ENCODE results near the gene LPCAT2.

- TF ChIP-seq POLR2A (IDR thresholded peaks at IDR 0.05; ENCODE audit: low read depth, low read length) (no peak), EZH2 (IDR thresholded peaks at IDR 0.05; ENCODE audit: borderline replicate concordance, low read depth, low read length, severe bottlenecking) (no peak), GATA2 (IDR thresholded peaks at IDR 0.05; ENCODE audit: insufficient read depth, insufficient read length, low read depth, low read length) (no peak), POLR2AphosphoS5 (IDR thresholded peaks at IDR 0.05; ENCODE audit: insufficient read depth, low read depth, low read length) (no peak), FOS (IDR thresholded peaks at IDR 0.05; ENCODE audit: borderline replicate concordance, insufficient read depth, low read length) (no peak), JUN (IDR thresholded peaks at IDR 0.05; ENCODE audit: borderline replicate concordance, insufficient read depth, insufficient read length, low read depth) (no peak), MYC (IDR thresholded peaks at IDR 0.05; ENCODE audit: low read depth, low read length) (no peak)
- TF ChIP-seq, protein P1, sequence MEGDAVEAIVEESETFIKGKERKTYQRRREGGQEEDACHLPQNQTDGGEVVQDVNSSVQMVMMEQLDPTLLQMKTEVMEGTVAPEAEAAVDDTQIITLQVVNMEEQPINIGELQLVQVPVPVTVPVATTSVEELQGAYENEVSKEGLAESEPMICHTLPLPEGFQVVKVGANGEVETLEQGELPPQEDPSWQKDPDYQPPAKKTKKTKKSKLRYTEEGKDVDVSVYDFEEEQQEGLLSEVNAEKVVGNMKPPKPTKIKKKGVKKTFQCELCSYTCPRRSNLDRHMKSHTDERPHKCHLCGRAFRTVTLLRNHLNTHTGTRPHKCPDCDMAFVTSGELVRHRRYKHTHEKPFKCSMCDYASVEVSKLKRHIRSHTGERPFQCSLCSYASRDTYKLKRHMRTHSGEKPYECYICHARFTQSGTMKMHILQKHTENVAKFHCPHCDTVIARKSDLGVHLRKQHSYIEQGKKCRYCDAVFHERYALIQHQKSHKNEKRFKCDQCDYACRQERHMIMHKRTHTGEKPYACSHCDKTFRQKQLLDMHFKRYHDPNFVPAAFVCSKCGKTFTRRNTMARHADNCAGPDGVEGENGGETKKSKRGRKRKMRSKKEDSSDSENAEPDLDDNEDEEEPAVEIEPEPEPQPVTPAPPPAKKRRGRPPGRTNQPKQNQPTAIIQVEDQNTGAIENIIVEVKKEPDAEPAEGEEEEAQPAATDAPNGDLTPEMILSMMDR (IDR thresholded peaks at IDR 0.05; ENCODE audit: extremely low read depth in 1 of 2, insufficient read depth in 1 of 2, low read depth in 1 of 2, low read length in 2 of 2) = no peak
- TF ChIP-seq, protein P2, sequence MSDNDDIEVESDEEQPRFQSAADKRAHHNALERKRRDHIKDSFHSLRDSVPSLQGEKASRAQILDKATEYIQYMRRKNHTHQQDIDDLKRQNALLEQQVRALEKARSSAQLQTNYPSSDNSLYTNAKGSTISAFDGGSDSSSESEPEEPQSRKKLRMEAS (IDR thresholded peaks at IDR 0.05; ENCODE audit: insufficient read depth, insufficient read length) = no peak
Observed at GRCh38 chr16:55500530-55501011, 8.3 kb upstream of the LPCAT2 start.
